Smooth muscle cell (in vitro differentiated cells): ENCODE data around the gene BDH2. TPM values are rescaled to one million over a fixed set of nuclear protein-coding genes. Genes with fewer than 3 reads are reported as not detected.

Experiments
- DNase-seq: peaks from one replicate; lab custom pipeline; 2025; ENCODE audit not compliant: unreplicated experiment; lab: John Stamatoyannopoulos, UW
- H2AFZ ChIP-seq: fragments of 200-600 bp; sonication (generic); 2 replicates; pipeline ENCODE4 v1.6.0; 2016; ENCODE audit warnings: antibody characterized with exemption, low read depth, mild to moderate bottlenecking
- H3F3A ChIP-seq: fragments of 200-600 bp; sonication (generic); 2 replicates; pipeline ENCODE4 v1.6.0; 2017; ENCODE audit warnings: antibody characterized with exemption, low read depth
- H3K27ac ChIP-seq: fragments of 200-600 bp; sonication (generic); 2 replicates; pipeline ENCODE4 v1.5.1; 2016; ENCODE audit warnings: low read depth, mild to moderate bottlenecking
- H3K27me3 ChIP-seq: fragments of 200-600 bp; sonication (generic); 2 replicates; pipeline ENCODE4 v1.6.1; 2016; ENCODE audit warnings: low read depth, mild to moderate bottlenecking
- H3K36me3 ChIP-seq: fragments of 200-600 bp; sonication (generic); 2 replicates; pipeline ENCODE4 v1.5.1; 2016; ENCODE audit warnings: low read depth
- H3K4me1 ChIP-seq: fragments of 200-600 bp; sonication (generic); 2 replicates; pipeline ENCODE4 v1.5.1; 2016; ENCODE audit warnings: low read depth
- H3K4me2 ChIP-seq: fragments of 200-600 bp; sonication (generic); 2 replicates; pipeline ENCODE4 v1.6.0; 2016; ENCODE audit warnings: mild to moderate bottlenecking
- H3K4me3 ChIP-seq: fragments of 200-600 bp; sonication (generic); 2 replicates; pipeline ENCODE4 v1.5.1; 2016; ENCODE audit warnings: mild to moderate bottlenecking
- H3K79me2 ChIP-seq: fragments of 200-600 bp; sonication (generic); 2 replicates; pipeline ENCODE4 v1.6.0; 2016; ENCODE audit warnings: low read depth, mild to moderate bottlenecking
- H3K9ac ChIP-seq: fragments of 200-600 bp; sonication (generic); 2 replicates; pipeline ENCODE4 v1.6.0; 2016; ENCODE audit warnings: low read depth
- H3K9me3 ChIP-seq: fragments of 200-600 bp; sonication (generic); replicated peaks from 2 replicates; pipeline ENCODE4 v1.5.1; 2016; ENCODE audit warnings: low read depth
- H4K20me1 ChIP-seq: fragments of 200-600 bp; sonication (generic); 2 replicates; pipeline ENCODE4 v1.6.0; 2016; ENCODE audit warnings: low read depth
- WGBS: methylation state at CpG from one replicate; pipeline ENCODE4 v1.1.7; 2016; ENCODE audit warnings: low lambda C conversion rate; 5-methylcytosine and 5-hydroxymethylcytosine counted together
- polyA plus RNA-seq: library from polyadenylated mRNA; unstranded; fragments of >200 nt; fragmentation: Nextera tagmentation; extraction: Ambion mirVana; gene quantifications from 2 replicates; pipeline ENCODE4 v1.2.1, GENCODE V29; 2016
- total RNA-seq: library from RNA; depleted of rRNA; stranded (reverse); fragments of >200 nt; gene quantifications from 2 replicates; pipeline ENCODE4 v1.2.3, GENCODE V29; 2014
- TF ChIP-seq, protein P1 (sequence below): fragments of 200-600 bp; sonication (generic); IDR thresholded peaks from 2 replicates; pipeline ENCODE4 v1.5.1; 2017; ENCODE audit warnings: borderline replicate concordance, mild to moderate bottlenecking, antibody characterized with exemption; ENCODE audit not compliant: insufficient read depth, poor library complexity, severe bottlenecking

BDH2 gene
- total and polyA plus RNA-seq, 2 experiments from 2014 or later, result 84.3 to 96.2 TPM

DNA sequence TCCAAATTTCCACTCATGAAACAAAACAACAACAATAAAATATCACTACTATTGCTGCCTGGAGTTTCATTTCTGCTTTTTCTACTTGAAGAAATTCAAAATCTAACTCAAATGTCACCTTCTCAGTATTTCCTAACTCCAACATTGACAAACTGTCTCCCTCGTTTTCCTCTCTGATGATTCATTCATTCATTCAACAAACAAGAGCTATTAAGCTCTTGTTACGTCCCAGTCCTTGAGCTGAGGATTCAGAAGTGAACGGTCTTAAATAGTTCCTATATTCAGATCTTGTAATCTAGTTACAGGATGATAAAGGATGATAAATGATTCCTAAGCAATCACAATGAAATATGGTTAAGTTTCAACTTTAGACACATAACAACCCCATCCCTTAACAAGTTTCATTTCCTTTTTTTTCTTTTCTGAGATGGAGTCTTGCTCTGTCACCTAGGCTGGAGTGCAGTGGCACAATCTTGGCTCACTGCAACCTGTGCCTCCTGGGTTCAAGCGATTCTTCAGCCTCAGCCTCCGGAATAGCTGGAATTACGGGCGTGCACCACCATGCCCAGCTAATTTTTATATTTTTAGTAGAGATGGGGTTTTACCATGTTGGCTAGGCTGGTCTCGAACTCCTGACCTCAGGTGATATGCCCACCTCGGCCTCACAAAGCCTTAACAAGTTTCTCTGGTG is 24.7 kb downstream of the BDH2 start:
- peaks cover 4% of the 10 kb centered on the region for H3K79me2 ChIP-seq
- no peak for DNase-seq
- H3K9ac ChIP-seq, result no peak overlapping the region
- no peaks in the 10 kb centered on the region for H3K9me3 ChIP-seq
- H3K27me3 ChIP-seq, result no peaks in the 10 kb centered on the region
- TF ChIP-seq, protein P1, sequence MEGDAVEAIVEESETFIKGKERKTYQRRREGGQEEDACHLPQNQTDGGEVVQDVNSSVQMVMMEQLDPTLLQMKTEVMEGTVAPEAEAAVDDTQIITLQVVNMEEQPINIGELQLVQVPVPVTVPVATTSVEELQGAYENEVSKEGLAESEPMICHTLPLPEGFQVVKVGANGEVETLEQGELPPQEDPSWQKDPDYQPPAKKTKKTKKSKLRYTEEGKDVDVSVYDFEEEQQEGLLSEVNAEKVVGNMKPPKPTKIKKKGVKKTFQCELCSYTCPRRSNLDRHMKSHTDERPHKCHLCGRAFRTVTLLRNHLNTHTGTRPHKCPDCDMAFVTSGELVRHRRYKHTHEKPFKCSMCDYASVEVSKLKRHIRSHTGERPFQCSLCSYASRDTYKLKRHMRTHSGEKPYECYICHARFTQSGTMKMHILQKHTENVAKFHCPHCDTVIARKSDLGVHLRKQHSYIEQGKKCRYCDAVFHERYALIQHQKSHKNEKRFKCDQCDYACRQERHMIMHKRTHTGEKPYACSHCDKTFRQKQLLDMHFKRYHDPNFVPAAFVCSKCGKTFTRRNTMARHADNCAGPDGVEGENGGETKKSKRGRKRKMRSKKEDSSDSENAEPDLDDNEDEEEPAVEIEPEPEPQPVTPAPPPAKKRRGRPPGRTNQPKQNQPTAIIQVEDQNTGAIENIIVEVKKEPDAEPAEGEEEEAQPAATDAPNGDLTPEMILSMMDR, result no peak
- no peaks in the 10 kb centered on the region for H3K4me1 ChIP-seq
- WGBS, result 84% methylated on average over 9 of the region's 9 CpGs
- no peak overlapping the region for H2AFZ ChIP-seq
- H4K20me1 ChIP-seq, result no peaks in the 10 kb centered on the region
- H3K27ac ChIP-seq, result no peak overlapping the region
- H3F3A ChIP-seq, result no peaks in the 10 kb centered on the region
- no peak overlapping the region for H3K4me2 ChIP-seq
- H3K4me3 ChIP-seq, result no peak overlapping the region
- H3K36me3 ChIP-seq, result no peaks in the 10 kb centered on the region

DNA sequence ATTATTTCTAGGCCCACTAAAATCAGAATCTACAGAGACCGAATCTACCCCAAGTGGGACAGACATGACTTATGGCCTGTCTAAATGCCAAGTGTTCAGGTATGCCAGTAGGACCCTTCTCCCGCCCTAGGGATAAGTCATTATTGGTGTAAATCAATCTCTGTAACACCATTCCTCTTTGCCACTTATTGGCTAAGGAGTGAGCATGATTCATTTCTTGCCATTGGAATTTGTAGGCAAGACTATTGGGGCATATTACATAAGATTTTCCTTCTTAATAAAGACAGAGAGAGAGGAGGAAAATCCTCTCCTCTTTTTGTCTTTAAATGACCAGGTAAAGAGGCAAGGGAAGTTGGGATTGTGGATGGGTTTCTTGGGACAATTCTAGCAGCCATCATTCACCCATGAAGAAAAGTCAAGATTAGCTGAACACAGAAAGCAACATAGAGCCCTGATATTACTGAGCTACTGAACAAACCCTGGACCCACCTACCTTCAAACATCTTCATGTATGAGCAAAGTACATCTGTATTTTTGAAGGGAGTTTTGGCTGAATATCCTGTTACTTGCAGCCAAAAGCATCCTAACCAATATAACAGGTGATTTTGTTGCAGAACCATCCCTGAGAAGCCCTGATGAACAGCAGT is 25.7 kb downstream of the BDH2 start:
- no peak overlapping the region for H3K27ac ChIP-seq
- H3K4me1 ChIP-seq, result no peaks in the 10 kb centered on the region
- no peaks in the 10 kb centered on the region for H3K36me3 ChIP-seq
- H3K4me3 ChIP-seq, result no peak overlapping the region
- peaks cover 4% of the 10 kb centered on the region for H3K79me2 ChIP-seq
- no peak overlapping the region for H3K9ac ChIP-seq
- H3K27me3 ChIP-seq, result no peaks in the 10 kb centered on the region
- H3K9me3 ChIP-seq, result no peaks in the 10 kb centered on the region
- TF ChIP-seq, protein P1, result no peak
- no peaks in the 10 kb centered on the region for H3F3A ChIP-seq
- no peak for DNase-seq
- no peak overlapping the region for H3K4me2 ChIP-seq
- H4K20me1 ChIP-seq, result no peaks in the 10 kb centered on the region
- no peak overlapping the region for H2AFZ ChIP-seq
- 96% methylated on average over 2 of the region's 2 CpGs for WGBS

DNA sequence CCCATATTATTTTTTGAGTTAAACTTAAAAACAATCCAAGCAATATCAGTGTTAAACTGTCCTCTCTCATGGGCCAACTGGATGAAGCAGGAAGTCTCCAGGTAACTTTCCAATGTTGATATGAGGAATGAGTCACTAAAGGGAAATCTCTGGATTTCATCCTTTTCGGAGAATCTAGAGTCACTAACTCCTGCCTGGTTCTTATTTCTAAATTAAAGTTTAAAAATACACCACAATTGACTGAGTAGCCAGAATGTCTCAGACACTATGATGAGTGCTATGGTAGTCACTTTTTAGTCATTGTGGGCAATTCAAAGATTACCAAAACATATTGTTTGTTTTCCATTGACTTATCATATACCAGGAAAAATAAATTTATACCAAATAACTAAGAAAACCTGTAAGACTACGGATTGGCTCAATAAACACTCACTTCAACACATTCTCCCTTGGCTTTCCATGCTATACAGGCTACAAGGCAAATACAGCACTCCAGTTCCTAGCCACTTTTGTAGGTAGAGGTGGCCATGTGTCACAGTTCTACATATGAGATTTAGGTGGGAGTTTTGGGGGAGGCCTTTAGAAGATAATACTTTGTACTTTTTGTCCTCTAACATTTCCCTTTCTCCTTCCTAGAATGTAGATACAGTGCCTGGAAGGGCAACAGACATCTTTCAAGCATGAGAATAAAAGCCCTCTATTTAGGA is 31.6 kb downstream of the BDH2 start:
- Histone ChIP-seq H3K27ac (no peak overlapping the region), H3K27me3 (no peaks in the 10 kb centered on the region), H3K9ac (no peak overlapping the region), H3K4me3 (no peak overlapping the region), H3K9me3 (no peaks in the 10 kb centered on the region), H3F3A (no peaks in the 10 kb centered on the region), H2AFZ (no peak overlapping the region), H3K4me2 (no peak overlapping the region), H4K20me1 (no peaks in the 10 kb centered on the region), H3K4me1 (no peaks in the 10 kb centered on the region), H3K36me3 (peaks cover 3% of the 10 kb centered on the region), H3K79me2 (no peaks in the 10 kb centered on the region)
- no peak for DNase-seq
- 92% methylated on average over 2 of the region's 2 CpGs for WGBS
- TF ChIP-seq, protein P1, result no peak
